Fibroblast of lung (primary cell): ENCODE measurements around the gene NKX3-2. TPM values are rescaled to one million over a fixed set of nuclear protein-coding genes. Genes with fewer than 3 reads are reported as not detected.

ENCODE experiments used
- DNase-seq, 2 donors: peaks; one replicate each; pipeline versions ENCODE4 v3.0.0 to v3.0.0-alpha.2; 2010; ENCODE audit warnings: low read depth in 2 of 2
- H2AFZ ChIP-seq: 2 replicates; pipeline ENCODE4 v1.5.1; 2012; ENCODE audit warnings: low read length, control low read depth, inconsistent platforms
- H3K27ac ChIP-seq: 2 replicates; pipeline ENCODE4 v1.5.1; 2011; ENCODE audit warnings: low read length, control low read depth; ENCODE audit not compliant: insufficient read depth
- H3K27me3 ChIP-seq: 2 replicates; pipeline ENCODE4 v1.5.1; 2011; ENCODE audit warnings: mild to moderate bottlenecking, low read length; ENCODE audit not compliant: control insufficient read depth, insufficient read depth
- H3K36me3 ChIP-seq: 2 replicates; pipeline ENCODE4 v1.5.1; 2011; ENCODE audit warnings: low read length; ENCODE audit not compliant: control insufficient read depth, insufficient read depth
- H3K4me1 ChIP-seq: 2 replicates; pipeline ENCODE4 v1.5.1; 2011; ENCODE audit warnings: low read length; ENCODE audit not compliant: control insufficient read depth, insufficient read depth; ENCODE audit errors: extremely low read depth
- H3K4me2 ChIP-seq: 2 replicates; pipeline ENCODE4 v1.5.1; 2011; ENCODE audit warnings: low read length, control low read depth; ENCODE audit not compliant: insufficient read depth; ENCODE audit errors: extremely low read depth
- H3K4me3 ChIP-seq, 4 experiments: fragments of 200-600 bp in 1 of 4; sonication (generic) in 1 of 4; replicated peaks in 1 of 4; 2 replicates each; pipeline ENCODE4 v1.5.1; 2011 to 2016; ENCODE audit warnings: low read length in 4 of 4, low read depth in 3 of 4, mild to moderate bottlenecking in 3 of 4, control low read depth in 2 of 4, inconsistent platforms in 1 of 4, mixed read lengths in 1 of 4; ENCODE audit not compliant: insufficient read depth in 1 of 4; ENCODE audit errors: control extremely low read depth in 1 of 4
- H3K79me2 ChIP-seq: 2 replicates; pipeline ENCODE4 v1.5.1; 2012; ENCODE audit warnings: mild to moderate bottlenecking, low read length, inconsistent platforms; ENCODE audit not compliant: control insufficient read depth, insufficient read depth
- H3K9ac ChIP-seq: 2 replicates; pipeline ENCODE4 v1.5.1; 2011; ENCODE audit warnings: mild to moderate bottlenecking, low read length, control low read depth; ENCODE audit not compliant: insufficient read depth
- H3K9me3 ChIP-seq: 2 replicates; pipeline ENCODE4 v1.5.1; 2012; ENCODE audit warnings: low read depth, low read length; ENCODE audit not compliant: control insufficient read depth, insufficient read depth
- H4K20me1 ChIP-seq: 2 replicates; pipeline ENCODE4 v1.5.1; 2011; ENCODE audit warnings: low read length; ENCODE audit not compliant: control insufficient read depth, insufficient read depth; ENCODE audit errors: extremely low read depth
- EZH2 ChIP-seq: IDR thresholded peaks from 2 replicates; pipeline ENCODE4 v1.5.1; 2012; ENCODE audit warnings: low read length, control low read depth, mild to moderate bottlenecking; ENCODE audit errors: missing control alignments
- polyA plus RNA-seq, 2 donors: library from polyadenylated mRNA; depleted of rRNA in 1 of 2; stranded (reverse) in 1 of 2; unstranded in 1 of 2; fragments of >200 nt; gene quantifications; 2 replicates each; pipeline ENCODE4 v1.2.1, GENCODE V29; 2011 to 2012; ENCODE audit warnings: missing spikeins in 1 of 2
- total RNA-seq: library from RNA; depleted of rRNA; stranded (reverse); fragments of >200 nt; gene quantifications from 2 replicates; pipeline ENCODE4 v1.2.1, GENCODE V29; 2014
- TF ChIP-seq, protein P1 (sequence below), 2 donors: IDR thresholded peaks in 1 of 2; conservative IDR thresholded peaks in 1 of 2; 1 replicate in 1 of 2; 2 replicates in 1 of 2; pipeline ENCODE4 v1.5.1; 2011 to 2012; ENCODE audit warnings: low read length in 2 of 2, control low read depth in 1 of 2, inconsistent platforms in 1 of 2, low read depth in 1 of 2, mild to moderate bottlenecking in 1 of 2

Gene NKX3-2
- total and polyA plus RNA-seq, 2 donors (not counting 1 experiment from before 2014, with no cell fraction given): 0.24 to 1.3 TPM

DNA sequence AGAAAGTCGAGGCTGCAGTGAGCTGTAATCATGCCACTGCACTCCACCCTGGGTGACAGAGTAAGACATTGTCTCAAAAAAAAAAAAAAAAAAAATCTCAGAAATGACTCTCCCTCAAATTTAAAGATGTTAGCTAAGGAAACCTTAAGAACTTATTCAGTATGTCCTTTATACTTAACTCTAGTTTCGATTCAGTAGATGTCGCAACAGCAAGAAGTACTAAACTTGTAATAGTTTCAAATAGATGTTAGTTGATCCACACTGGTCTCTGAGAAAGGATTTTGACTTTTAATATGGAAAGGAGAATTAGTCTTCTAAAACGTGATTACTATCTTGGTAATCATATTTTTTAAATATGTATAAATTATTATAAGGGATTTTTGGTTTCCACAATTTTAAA lies 29.6 kb downstream of the NKX3-2 start:
- H3K4me2 ChIP-seq: no peak overlapping the region
- H3K9me3 ChIP-seq: no peaks in the 10 kb centered on the region
- H3K27ac ChIP-seq: no peak overlapping the region
- no peaks in the 10 kb centered on the region for H3K4me1 ChIP-seq
- no peak overlapping the region for H3K9ac ChIP-seq
- no peak overlapping the region for H3K4me3 ChIP-seq
- no peaks in the 10 kb centered on the region for H3K79me2 ChIP-seq
- DNase-seq: no peak
- no peak overlapping the region for H2AFZ ChIP-seq
- no peaks in the 10 kb centered on the region for H4K20me1 ChIP-seq
- no peaks in the 10 kb centered on the region for H3K27me3 ChIP-seq
- TF ChIP-seq, protein P1, sequence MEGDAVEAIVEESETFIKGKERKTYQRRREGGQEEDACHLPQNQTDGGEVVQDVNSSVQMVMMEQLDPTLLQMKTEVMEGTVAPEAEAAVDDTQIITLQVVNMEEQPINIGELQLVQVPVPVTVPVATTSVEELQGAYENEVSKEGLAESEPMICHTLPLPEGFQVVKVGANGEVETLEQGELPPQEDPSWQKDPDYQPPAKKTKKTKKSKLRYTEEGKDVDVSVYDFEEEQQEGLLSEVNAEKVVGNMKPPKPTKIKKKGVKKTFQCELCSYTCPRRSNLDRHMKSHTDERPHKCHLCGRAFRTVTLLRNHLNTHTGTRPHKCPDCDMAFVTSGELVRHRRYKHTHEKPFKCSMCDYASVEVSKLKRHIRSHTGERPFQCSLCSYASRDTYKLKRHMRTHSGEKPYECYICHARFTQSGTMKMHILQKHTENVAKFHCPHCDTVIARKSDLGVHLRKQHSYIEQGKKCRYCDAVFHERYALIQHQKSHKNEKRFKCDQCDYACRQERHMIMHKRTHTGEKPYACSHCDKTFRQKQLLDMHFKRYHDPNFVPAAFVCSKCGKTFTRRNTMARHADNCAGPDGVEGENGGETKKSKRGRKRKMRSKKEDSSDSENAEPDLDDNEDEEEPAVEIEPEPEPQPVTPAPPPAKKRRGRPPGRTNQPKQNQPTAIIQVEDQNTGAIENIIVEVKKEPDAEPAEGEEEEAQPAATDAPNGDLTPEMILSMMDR (conservative IDR thresholded peaks at IDR 0.05 in 1 of 2, IDR thresholded peaks at IDR 0.05 in 1 of 2; ENCODE audit: low read depth in 1 of 2, low read length in 2 of 2): no peak
- no peak for TF ChIP-seq EZH2
- no peaks in the 10 kb centered on the region for H3K36me3 ChIP-seq

DNA sequence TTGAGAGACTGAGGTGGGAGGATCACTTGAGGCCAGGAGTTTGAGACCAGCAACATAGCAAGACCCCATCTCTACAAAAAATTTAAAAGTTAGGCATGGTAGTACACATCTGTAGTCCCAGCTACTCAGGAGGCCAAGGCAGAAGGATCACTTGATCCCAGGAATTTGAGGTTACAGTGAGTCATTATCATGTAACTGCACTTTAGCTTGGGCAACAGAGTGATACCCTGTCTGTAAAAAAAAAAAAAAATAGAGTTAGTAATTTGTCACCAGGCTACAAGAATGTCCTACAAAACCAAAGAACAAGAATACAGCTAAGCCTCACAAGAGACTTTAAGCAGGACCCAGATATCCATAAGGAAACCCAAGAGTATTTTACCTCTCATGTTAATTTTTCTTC lies 33.2 kb downstream of the NKX3-2 start:
- H3K4me1 ChIP-seq: no peaks in the 10 kb centered on the region
- no peak overlapping the region for H3K9ac ChIP-seq
- H3K27ac ChIP-seq: no peak overlapping the region
- no peak overlapping the region for H3K4me2 ChIP-seq
- TF ChIP-seq, protein P1 (conservative IDR thresholded peaks at IDR 0.05 in 1 of 2, IDR thresholded peaks at IDR 0.05 in 1 of 2; ENCODE audit: low read depth in 1 of 2, low read length in 2 of 2): no peak
- no peak for TF ChIP-seq EZH2
- H3K36me3 ChIP-seq: no peaks in the 10 kb centered on the region
- DNase-seq: no peak
- H3K79me2 ChIP-seq: no peaks in the 10 kb centered on the region
- H3K27me3 ChIP-seq: no peaks in the 10 kb centered on the region
- no peaks in the 10 kb centered on the region for H3K9me3 ChIP-seq
- H4K20me1 ChIP-seq: no peaks in the 10 kb centered on the region
- H2AFZ ChIP-seq: no peak overlapping the region
- H3K4me3 ChIP-seq: no peak overlapping the region

DNA sequence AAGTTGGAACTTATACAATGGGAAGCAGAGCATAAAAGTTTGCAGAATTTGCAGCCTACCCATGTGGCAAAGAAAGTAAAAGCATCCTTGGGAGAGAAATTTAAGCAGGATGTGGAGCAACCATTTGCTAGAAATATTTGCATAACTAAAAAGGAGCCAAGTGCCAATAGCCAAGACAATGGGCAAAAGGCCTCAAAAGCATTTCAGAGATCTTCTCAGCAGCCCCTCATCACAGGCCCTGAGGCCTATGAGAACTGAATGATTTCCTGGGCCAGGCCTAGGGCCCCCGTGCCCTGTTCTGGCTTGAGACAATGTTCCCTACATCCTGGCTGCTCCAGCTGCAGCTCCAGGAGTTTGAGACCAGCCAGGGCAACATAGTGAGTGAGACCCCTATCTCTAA lies 34.9 kb downstream of the NKX3-2 start:
- H3K4me1 ChIP-seq: no peaks in the 10 kb centered on the region
- no peak overlapping the region for H3K4me2 ChIP-seq
- TF ChIP-seq, protein P1 (conservative IDR thresholded peaks at IDR 0.05 in 1 of 2, IDR thresholded peaks at IDR 0.05 in 1 of 2; ENCODE audit: low read depth in 1 of 2, low read length in 2 of 2): no peak
- TF ChIP-seq EZH2: no peak
- no peak overlapping the region for H3K27ac ChIP-seq
- H3K79me2 ChIP-seq: no peaks in the 10 kb centered on the region
- no peaks in the 10 kb centered on the region for H4K20me1 ChIP-seq
- H3K27me3 ChIP-seq: no peaks in the 10 kb centered on the region
- H3K36me3 ChIP-seq: no peaks in the 10 kb centered on the region
- no peaks in the 10 kb centered on the region for H3K9me3 ChIP-seq
- no peak for DNase-seq
- H3K4me3 ChIP-seq: no peak overlapping the region
- H2AFZ ChIP-seq: no peak overlapping the region
- no peak overlapping the region for H3K9ac ChIP-seq
